Nucleus accumbens (tissue), 56 donors: ENCODE measurements around the gene UGT3A2.
"Not testable (repeated sequence)": the region's sequence is repeated elsewhere in the genome, so short reads cannot be mapped to it uniquely, and the experiment has no call there.

ENCODE experiments used
- DNase-seq, 56 donors: peaks; one replicate each; lab custom pipeline; 2025; lab: John Stamatoyannopoulos, UW

The UGT3A2 gene

DNA sequence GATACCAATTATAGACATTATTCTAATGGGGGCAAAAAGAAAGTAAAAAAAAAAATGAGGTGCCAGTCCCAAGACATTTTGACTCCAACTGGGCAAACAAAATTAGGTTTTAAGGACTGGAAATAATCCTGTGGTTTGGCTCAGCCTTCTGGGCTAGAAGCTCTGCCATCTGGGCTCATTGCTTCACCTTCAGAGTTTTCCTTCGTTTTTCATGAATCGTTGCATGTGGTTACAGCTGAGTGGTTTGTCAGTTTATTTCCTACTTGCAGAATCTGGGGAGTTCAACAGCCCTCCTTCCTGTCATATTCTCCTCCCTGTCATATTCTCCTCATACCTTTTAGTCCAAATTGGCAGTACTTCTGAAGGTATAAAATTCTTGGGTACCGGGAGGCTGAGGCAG is 12.0 kb downstream of the UGT3A2 start:
- no peak for DNase-seq

DNA sequence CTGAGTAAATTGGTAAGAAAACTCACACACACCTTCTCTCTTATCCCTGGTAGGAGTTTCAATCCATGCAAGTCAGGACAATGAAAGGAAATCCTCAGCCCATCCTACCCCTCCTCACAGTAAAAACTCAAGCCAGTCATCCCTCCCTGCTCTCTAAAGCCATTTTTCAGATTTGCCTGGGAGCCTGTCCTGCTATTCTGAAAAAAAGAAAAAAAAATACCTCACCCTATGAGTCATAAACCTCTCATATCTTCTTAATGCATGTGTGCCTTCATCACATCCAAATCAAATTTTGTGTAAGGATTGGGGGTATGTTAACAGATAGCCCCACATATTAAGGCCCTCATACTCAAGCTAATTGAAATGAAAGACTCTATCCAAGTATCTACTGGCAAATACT is 14.1 kb downstream of the UGT3A2 start:
- no peak for DNase-seq

DNA sequence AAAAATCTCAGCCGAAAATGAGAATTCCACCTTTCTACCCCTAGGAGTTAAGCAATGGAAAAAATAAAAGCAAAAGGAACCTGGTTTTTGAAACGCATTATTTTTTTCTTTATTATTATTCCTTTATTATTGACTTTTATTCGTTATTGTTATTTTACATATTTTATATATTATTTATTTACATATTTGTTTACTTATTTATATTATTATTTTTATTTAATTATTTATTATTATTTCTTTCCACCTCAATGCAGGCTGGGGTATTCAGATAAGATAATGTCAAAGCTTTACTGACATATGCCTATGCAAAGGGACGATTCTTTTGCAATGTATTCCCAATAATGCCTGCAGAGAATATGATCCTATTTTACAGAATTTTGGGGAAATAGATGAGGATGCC is 16.7 kb downstream of the UGT3A2 start:
- no peak for DNase-seq

DNA sequence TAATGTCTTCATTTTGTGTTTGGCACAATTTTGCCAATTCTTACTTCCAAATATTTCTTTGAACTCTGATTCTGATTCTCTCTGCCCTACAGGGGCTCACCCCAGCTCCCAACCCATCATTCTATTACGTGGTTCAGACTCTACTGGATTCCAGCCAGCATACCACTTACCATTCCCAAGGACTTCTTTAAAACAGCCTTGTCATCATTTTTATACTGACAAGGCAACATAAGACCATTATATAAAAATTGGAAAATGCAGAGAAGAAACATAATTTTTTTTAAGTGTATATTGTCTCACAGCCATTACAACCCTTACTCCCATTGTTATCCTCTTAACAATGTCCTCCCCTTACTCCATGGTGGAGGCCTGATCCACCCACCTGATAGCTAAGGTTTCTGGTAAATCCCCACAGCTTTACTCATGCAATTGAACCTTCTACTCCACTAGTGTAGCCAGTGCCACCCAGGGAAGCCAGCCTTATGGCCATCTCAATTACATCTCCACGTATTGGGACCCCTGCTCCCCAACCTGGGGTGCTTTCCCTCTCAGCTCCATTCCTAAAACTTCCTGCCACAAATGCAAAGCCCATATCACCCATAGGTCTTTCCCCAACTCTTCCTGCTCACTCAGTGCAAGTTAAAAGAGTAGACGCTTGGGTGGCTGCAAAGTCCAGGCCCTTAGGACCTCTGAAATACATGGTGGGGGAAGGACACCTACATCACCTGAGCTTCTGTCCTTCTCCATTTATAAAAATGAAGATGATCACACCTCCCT is 19.1 kb downstream of the UGT3A2 start:
- DNase-seq = no peak

DNA sequence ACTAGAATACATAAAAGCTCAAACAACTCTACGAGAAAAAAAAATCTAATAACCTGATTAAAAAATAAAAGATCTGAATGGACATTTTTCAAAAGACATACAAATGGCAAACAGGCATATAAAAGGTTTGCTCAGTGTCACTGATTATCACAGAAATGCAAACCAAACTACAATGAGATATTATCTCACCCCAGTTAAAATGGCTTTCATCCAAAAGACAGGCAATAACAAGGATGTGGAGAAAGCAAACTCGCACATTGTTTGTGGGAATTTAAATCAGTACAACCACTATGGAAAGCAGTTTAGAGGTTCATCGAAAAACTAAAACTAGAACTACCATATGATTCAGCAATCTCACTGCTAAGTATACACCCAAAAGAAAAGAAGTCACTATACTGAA is 20.8 kb downstream of the UGT3A2 start:
- no peak for DNase-seq

DNA sequence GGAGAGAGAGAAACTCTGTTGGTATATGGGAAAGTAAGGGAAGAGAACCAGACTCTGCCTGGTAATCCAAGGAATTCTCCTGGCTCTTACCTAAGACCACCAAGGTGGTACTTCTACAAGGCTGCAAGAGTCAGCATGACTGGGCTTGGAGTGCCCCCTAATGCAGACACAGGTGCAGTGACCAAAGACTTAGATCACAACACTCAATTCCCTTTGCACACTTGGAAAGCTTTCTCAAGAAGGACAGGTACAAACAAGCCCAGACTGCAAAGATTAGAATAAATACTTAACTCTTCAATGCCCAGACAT is 25.2 kb downstream of the UGT3A2 start:
- DNase-seq = no peak

DNA sequence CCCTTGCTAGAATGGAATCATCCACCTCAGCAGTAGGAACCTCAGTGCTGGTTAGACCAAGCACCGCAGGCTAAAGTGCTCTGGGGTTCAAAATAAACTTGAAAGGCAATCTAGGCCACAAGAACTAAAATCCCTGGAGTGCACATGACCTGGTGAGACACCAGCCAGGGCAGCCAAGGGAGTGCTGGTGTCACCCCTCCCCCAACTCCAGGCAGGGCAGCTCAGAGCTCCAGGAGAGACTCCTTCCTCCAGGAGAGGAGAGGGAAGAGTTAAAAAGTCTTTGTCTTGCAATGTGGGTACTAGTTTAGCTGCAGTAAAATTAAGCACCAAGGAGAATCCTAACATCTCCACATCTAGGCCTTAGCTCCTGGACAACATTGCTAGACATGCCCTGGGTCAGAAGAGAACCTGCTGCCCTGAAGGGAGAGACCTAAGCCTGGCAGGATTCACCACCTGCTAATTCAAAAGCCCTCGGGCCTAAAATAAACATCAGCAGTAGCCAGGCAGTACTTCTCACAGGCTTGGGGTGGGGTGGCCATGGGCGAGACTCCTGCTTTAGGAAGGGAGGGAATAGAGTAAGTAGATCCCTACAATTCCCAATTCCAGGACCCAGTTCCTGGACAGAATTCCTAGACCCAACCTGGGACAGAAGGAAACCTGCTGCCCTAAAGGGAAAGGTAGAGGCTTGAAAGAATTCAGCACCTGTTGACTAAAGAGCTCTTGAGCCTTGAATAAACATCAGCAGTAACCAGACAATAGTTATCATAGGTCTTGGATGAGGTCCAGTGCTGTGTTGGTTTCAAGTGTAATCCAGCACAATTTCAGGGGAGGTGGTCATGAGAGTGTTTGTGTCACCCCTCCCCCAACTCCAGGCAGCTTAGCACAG is 25.8 kb downstream of the UGT3A2 start:
- DNase-seq = no peak

DNA sequence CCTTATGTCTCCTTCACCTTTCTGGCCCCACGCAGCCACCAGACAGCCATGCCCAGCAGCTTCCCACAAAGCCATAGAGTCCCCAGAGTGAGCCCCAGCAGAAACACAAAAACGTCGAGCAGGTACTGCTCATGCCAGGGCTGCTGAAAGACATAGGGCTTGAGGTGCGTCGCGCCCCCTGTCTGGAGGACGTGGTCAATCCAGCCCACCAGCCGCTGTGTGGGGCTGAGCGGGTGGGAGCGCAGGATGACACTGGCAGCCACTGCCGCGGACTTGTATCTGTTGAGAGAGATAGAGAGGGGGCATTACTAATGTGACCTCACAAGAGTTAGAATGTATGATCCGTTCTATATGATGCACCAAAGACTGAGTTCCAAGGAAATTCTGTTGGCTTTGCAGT is 31.0 kb downstream of the UGT3A2 start:
- DNase-seq = no peak

DNA sequence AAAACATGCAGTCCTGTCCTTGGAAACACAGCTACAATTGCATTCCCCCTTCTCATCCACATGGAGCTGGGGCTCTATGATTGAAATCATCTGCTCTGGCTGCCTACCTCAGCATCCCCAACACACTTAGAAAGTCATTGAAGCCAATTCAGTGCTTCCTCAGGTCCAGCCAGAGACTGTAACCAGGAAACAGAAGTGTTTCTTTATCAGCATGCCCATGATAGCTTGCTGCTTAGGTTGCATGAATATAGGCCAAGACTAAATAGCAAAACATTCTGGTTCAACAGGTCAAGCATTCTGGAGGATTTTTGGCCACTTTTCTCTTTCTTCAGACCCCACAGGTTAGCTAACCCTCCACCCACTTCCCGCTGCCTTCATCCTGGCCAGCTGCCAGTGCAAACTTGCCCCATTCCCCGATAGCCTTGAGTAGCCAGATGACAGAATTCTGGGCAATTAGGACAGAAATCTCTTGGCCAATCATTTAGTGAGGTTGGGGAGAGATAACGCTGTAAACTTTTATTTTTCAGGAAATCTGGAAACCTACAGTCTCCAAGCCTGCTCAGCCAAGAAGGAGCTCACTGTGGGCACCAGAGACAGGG is 32.0 kb downstream of the UGT3A2 start:
- not testable (repeated sequence) for DNase-seq

DNA sequence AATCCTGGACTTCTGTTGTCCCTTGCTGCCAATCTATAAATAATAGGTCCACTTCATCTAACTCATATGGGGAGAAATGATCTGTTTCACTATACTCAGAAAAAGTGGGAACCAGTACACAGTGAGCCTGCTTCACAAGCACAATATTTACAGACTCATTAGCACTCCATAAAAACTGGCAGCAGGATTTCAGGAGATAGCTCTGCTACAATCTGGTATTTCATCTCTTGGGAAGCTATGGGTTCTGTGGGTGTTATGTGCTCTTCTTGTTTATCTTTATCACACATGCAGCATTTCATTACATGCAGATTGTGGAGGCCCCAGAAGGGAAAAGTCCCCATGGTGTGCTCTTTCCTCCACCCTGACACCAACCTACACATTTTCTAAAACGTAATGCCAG is 33.2 kb downstream of the UGT3A2 start:
- no peak for DNase-seq

DNA sequence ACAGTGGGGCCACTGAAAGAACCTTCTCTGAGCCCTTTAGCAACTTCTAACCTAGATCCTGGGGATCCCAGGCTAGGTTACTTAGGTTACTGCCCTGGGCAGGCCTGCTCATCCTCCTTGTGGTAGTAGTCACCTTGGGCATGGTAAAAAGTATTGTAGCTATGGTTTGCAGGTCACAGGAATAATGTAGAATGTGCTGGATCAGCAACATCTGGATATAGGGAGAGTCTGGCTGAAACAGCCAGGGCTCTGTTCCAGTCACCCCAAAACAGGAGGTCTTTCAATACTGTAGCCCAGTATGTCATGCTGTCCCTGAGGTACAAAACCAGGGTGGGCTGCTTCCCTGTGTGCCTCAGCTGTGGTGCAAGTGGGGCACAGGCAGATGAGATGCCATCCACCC is 33.6 kb downstream of the UGT3A2 start:
- no peak for DNase-seq

DNA sequence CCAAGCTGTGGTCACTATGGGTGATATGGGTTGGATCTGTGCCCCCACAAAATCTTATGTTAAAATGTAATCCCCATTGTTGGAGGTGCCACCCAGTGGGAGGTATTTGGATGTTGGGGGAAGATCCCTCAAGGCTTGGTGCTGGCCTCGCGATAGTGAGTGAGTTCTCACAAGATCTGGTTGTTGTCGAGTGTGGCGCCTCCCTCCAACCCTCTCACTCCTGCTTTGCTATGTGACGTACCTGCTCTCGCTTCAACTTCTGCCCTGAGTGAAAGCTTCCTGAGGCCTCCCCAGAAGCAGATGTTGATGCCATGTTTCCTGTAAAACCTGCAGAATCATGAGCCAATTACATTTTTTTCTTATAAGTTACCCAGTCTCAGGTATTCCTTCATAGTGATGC is 35.5 kb downstream of the UGT3A2 start:
- DNase-seq = no peak

DNA sequence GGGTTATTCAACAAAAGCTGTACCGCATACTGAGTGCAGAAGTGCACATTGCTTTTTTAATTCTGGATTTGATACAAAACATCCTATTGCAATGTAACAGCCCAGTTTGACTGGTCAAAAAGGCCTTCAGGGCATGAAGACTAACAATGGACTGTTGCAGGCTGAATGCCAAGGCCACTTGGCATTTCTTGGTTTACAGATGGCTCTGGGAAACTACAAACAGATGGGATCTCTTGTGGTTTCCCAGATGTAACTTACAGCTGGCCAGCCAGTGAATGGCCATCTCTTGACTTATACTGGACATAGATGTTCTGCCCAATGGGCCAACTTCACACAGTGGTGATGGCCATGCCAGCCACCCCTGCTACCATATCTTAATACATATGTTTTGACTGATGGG is 36.8 kb downstream of the UGT3A2 start:
- peak in 46 of 56 donors; percentile 1 to 77 (median 28) for DNase-seq

DNA sequence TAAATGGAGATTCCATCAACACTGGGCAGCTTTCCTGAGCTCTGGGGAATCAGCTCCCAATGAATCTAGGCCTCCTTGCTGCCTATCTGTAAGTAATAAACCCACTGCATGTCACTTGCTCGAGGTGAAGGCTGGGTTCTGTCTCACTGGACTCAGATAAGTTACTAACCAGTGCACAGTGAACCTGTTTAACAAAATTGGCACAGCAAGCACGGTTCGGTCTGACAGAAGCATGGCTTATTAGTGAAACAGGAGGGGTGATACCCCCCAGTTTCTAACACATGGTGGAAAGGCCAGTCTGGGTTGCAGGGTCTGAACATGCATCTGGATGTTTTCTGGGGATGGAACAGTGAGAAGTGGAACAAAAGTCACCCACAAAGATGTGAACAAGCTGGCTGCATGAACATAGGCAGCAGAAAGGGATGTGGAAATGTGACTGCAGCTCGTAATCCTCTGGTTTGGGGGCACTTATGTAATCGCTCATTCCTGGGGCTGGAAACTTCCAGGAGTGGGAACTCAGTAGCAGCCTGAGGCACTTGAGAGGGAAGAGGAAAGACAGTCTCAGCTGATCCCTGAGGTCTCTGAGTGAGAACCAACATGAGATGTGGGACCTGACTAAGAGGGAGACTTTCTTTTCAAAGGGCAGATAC is 37.7 kb downstream of the UGT3A2 start:
- DNase-seq = no peak

DNA sequence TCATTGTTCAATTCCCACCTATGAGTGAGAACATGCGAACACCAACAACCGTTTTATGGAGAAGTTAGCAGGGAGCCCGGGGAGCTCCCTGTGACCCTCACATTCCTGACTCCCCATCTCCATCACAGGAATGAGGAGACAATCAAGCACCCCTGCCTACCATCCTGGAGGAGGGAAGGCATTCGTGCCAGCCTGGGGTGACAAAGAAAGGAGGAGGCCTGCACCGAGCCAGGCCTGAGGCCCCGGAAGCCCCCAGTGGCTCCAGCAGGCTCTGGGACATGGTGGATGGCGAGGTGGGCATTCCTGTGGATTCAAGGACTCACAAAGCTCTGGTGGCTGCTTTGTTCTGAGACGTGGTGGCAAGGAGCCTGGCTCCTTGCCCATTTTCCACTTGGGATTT is 39.0 kb downstream of the UGT3A2 start:
- no peak for DNase-seq

DNA sequence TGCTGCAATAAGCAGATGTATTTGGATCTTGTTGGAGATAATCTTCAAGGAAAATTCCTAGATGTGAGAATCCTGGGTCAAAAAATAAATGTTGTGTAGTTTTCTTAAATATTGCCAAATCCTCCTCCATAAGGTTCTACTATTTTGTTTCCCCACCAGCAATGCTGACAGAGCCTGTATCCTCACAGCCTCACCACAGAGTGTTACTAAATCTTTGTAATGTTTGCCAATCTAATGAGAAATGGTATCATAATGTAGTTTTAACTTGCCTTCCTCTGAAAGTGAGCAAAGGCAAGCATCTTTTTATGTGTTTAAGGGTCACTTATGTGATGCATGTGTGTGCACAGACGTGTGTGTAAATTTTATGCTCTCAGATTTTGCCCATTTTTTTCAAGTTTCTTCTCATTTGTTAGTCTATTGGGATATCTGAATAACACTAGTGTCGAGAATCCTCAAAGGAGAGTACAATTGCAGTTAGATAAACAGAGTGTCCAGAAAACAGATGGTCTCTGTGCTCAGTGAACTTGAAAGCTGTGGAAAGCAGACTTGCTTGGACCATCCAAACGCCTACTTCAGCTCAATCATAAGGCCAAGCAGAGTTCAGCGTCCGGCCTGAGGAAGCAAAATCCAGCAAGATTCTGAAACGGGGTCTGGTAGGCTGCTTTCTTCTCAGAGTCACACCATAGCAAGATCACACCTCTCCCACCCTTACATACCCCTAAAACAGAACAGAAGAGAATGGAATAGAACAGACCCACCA is 39.8 kb downstream of the UGT3A2 start:
- DNase-seq = no peak

DNA sequence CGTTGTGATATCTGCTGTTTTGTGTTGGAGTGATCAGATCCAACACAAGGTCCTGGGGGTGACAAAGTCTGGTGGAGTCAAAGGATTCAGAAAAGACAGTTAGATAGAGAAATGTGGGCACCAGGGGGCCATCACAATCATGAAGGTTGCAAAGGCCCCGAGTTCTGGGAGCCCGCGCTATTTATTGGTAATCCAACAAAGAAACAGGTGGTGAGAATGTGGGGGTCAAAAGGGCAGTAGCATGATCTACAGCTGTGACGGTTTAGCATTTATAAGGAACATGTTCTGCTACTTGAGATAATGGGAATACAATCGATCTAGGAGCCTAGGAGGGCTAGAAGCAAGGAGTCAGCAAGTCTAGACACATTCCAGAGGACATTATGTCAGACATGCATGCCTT is 44.4 kb downstream of the UGT3A2 start:
- not testable (repeated sequence) for DNase-seq

DNA sequence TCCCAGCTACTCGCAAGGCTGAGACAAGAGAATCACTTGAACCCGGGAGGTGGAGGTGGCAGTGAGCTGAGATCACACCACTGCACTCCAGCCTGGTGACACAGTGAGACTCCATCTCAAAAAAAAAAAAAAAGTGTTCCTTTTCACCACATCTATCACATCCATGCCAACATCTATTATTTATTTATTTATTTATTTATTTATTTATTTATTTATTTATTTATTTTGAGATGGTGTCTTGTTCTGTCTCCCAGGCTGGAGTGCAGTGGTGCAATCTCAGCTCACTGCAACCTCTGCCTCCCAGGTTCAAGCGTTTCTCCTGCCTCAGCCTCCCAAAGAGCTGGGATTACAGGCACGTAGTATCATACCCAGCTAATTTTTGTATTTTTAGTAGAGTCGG is 47.1 kb downstream of the UGT3A2 start:
- DNase-seq = not testable (repeated sequence)

DNA sequence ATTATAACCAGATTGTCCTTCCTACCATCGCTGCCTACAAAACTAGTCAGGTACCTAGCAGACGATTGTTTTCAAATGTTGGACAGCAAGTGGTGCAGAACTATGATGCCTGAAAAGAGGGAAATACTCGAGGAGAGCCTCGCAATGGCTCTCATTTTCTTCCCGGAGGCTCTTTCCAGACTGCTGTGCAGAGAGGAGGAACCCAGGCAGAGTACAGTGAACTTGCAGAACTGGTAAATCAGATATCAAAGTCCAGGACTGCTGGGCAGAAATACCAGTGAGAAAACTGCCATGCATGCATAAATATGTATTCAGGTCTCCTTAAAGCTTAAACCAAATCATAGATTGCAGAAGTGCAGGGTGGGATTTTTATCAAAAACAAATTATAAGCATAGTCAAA is 49.1 kb downstream of the UGT3A2 start:
- no peak for DNase-seq

DNA sequence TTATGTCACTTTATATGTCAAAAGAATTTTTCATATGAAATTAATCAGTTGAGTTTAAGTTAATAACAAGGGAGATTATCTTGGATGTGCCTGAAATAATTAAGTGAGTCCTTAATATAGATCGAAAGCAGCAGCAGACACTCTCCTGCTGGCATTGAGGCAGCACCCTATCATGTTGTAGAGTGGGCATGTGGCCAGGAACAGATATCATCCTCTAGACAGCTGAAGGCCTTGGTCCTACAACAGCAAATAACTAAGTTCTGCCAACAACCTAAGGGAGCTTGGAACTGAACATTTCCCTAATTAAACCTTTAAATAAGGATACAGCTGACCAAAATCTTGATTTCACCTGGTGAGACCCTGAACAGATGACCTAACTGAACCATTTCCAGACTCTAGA is 49.7 kb downstream of the UGT3A2 start:
- no peak for DNase-seq
